Neural crest cell (in vitro differentiated cells): ENCODE data around the gene SGTA. TPM values are rescaled to one million over a fixed set of nuclear protein-coding genes. Genes with fewer than 3 reads are reported as not detected.

Source experiments
- DNase-seq: peaks from one replicate; pipeline ENCODE4 v3.0.0; 2021; ENCODE audit warnings: low read depth, mixed read lengths, low spot score
- H3K27ac Mint-ChIP-seq: one replicate; pipeline ENCODE4 v1.8.0; 2021; ENCODE audit warnings: mild to moderate bottlenecking, mixed read lengths; ENCODE audit not compliant: unreplicated experiment
- H3K27me3 Mint-ChIP-seq: 2 replicates; pipeline ENCODE4 v1.8.0; 2021; ENCODE audit warnings: low read depth, mild to moderate bottlenecking, mixed read lengths
- H3K36me3 Mint-ChIP-seq: 2 replicates; pipeline ENCODE4 v1.8.0; 2021; ENCODE audit warnings: low read depth, mild to moderate bottlenecking, mixed read lengths
- H3K4me1 Mint-ChIP-seq: 2 replicates; pipeline ENCODE4 v1.8.0; 2021; ENCODE audit warnings: mixed read lengths
- H3K4me3 Mint-ChIP-seq: one replicate; pipeline ENCODE4 v1.8.0; 2021; ENCODE audit warnings: mild to moderate bottlenecking, mixed read lengths
- H3K9me3 Mint-ChIP-seq: 2 replicates; pipeline ENCODE4 v1.8.0; 2021; ENCODE audit warnings: mixed read lengths
- total RNA-seq: library from RNA; stranded (reverse); gene quantifications from 2 replicates; pipeline ENCODE4 v1.2.1, GENCODE V29; 2021
- TF ChIP-seq, protein P1 (sequence below): fragments of 200-600 bp; sonication (generic); conservative IDR thresholded peaks from 2 replicates; pipeline ENCODE4 v1.5.0; 2021; ENCODE audit warnings: antibody characterized with exemption, mild to moderate bottlenecking

Gene SGTA
- total RNA-seq, 1 donor from 2014 or later, result 89.9 TPM

DNA sequence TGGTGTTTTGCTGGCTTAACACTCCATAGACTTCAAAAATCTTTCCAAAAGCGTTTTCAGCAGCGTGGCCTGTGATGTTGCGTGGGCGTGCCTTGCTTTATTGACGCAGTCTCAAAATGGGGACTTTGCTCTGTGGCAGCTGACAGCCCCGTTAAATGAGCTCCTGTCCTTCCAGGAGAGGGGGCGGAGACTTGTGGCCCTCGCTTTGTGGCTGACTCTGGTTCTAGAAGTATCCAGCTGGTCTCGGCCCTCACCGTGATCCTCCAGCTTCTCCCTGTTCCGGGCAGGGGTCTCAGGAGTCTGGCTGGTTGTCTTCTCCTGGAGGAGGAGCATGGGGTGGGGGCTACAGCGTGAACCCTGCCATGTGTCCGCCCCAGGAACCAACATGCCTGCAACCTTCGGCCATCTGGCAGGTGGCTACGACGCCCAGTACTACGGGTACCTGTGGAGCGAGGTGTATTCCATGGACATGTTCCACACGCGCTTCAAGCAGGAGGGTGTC is 28.2 kb upstream of the SGTA start:
- H3K4me1 Mint-ChIP-seq, result no peaks in the 10 kb centered on the region
- H3K9me3 Mint-ChIP-seq, result no peaks in the 10 kb centered on the region
- H3K27me3 Mint-ChIP-seq, result no peaks in the 10 kb centered on the region
- peaks cover 3% of the 10 kb centered on the region for H3K36me3 Mint-ChIP-seq
- TF ChIP-seq, protein P1, sequence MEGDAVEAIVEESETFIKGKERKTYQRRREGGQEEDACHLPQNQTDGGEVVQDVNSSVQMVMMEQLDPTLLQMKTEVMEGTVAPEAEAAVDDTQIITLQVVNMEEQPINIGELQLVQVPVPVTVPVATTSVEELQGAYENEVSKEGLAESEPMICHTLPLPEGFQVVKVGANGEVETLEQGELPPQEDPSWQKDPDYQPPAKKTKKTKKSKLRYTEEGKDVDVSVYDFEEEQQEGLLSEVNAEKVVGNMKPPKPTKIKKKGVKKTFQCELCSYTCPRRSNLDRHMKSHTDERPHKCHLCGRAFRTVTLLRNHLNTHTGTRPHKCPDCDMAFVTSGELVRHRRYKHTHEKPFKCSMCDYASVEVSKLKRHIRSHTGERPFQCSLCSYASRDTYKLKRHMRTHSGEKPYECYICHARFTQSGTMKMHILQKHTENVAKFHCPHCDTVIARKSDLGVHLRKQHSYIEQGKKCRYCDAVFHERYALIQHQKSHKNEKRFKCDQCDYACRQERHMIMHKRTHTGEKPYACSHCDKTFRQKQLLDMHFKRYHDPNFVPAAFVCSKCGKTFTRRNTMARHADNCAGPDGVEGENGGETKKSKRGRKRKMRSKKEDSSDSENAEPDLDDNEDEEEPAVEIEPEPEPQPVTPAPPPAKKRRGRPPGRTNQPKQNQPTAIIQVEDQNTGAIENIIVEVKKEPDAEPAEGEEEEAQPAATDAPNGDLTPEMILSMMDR, result no peak
- no peak overlapping the region for H3K27ac Mint-ChIP-seq
- DNase-seq, result no peak
- H3K4me3 Mint-ChIP-seq, result no peak overlapping the region

DNA sequence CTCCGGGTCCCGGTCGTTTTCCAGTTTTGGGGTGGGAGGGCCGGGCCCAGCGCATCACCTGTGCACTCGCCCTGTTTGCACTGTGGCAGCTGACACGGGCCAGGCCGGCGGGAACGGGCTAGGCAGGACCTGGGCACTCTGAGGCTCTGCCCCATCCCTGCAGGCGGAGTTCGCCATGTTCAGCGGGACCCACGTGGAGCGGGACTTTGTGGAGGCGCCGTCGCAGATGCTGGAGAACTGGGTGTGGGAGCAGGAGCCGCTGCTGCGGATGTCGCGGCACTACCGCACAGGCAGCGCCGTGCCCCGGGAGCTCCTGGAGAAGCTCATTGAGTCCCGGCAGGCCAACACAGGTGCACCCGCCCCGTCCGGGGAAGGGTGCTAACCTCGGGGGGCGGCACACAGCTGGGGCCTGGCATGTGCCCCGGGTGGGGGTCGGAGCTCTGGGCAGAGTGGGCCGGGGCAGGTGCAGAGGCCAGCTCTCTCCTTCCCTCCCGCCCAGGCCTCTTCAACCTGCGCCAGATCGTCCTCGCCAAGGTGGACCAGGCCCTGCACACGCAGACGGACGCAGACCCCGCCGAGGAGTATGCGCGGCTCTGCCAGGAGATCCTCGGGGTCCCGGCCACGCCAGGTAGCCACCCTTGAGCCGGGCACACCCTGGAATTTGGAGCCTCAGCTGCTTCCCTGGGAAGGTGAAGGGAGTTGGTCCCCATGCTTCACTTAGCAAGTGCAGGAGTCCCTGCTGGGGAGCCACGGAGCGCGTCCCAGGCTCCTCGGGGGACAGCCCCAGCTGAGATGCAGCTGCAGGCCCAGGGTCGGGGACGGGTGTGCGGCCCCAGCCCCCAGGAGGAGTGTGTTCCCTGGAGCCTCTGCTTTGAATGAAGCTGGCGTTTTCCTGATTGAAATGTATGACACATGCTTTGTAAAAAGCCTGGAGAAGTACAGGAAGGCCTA is 27.3 kb upstream of the SGTA start:
- Mint-ChIP-seq H3K9me3 (no peaks in the 10 kb centered on the region), H3K27ac (no peak overlapping the region), H3K4me1 (no peaks in the 10 kb centered on the region), H3K36me3 (peaks cover 5% of the 10 kb centered on the region), H3K27me3 (no peaks in the 10 kb centered on the region), H3K4me3 (no peak overlapping the region)
- no peak for DNase-seq
- TF ChIP-seq, protein P1, result no peak

DNA sequence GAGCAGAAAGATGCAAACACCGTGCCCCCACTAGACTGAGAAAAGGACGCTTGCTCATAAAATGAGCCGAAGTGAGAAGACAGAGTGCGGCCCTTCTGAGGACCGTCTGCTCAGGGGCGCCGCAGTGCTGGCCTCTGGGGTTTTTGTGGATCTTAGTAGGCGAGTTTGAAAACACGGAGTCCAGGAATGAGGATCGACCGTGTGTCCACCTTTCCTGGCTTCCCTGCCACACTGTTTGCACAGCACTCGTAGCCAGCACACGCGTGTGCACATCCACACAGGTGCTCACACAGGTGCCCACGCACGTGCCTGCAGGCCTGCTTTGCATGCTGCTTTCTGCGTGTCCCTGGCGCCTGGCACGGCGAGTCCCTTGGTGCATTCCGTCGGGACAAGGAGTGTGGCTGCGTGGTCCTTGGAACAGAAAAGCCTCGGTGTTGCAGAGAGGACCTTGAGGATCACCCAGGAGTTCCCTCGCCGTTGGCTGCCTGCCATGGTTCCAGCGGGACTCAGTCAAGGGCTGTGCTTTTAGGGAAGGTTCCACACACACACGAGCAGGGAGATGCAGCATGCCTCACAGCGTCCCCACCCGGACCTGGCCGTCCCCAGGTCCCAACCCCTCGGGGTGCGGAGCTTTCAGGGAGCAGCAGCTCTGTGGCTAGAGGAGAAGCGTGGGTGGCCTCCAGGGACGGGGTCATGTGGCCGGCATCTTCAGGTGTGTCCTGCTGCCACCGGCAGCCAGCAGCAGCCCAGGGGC is 26.5 kb upstream of the SGTA start:
- H3K27me3 Mint-ChIP-seq, result no peaks in the 10 kb centered on the region
- no peaks in the 10 kb centered on the region for H3K4me1 Mint-ChIP-seq
- H3K36me3 Mint-ChIP-seq, result peaks cover 6% of the 10 kb centered on the region
- TF ChIP-seq, protein P1, result no peak
- H3K9me3 Mint-ChIP-seq, result no peaks in the 10 kb centered on the region
- H3K4me3 Mint-ChIP-seq, result no peak overlapping the region
- no peak for DNase-seq
- H3K27ac Mint-ChIP-seq, result no peak overlapping the region

DNA sequence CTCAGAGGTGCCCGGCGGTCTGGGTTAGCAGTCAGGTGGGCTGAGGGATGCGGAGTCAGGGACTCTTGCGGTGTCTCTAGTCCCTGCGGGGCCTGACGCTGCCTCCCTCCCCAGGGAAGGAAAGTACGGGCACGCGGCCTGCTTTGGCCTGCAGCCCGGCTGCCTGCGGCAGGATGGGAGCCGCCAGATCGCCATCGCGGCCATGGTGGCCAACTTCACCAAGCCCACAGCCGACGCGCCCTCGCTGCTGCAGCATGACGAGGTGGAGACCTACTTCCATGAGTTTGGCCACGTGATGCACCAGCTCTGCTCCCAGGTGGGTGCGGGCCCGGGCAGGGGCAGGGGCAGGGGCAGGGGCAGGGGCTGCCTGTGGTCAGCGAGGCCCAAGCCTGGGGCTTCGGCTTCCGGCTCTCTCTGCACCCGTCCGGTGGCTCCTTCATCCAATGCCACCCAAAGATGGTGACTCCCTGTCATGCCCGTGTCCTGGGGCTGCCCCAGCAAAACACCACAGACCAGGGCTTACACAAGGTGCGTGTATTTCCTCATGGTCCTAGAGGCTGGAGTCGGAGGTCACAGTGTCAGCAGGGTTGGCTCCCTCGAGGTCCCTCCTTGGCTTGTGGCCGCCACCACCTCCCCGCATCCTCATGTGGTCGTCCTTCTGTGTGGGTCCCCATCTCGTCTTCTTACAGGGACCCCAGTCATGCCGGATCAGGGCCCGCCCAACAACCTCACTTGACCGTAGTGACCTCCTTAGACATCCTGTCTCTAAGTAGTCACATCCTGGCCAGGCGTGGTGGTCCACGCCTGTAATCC is 25.3 kb upstream of the SGTA start:
- Mint-ChIP-seq H3K4me1 (no peaks in the 10 kb centered on the region), H3K9me3 (no peaks in the 10 kb centered on the region), H3K36me3 (peaks cover 6% of the 10 kb centered on the region), H3K27ac (no peak overlapping the region), H3K4me3 (no peak overlapping the region), H3K27me3 (no peaks in the 10 kb centered on the region)
- no peak for DNase-seq
- TF ChIP-seq, protein P1, result no peak
